Osteocyte (in vitro differentiated cells): ENCODE measurements around the gene GREB1. TPM values are rescaled to one million over a fixed set of nuclear protein-coding genes. Genes with fewer than 3 reads are reported as not detected.
A peak's percentile ranks its signal among the peaks of the same experiment; 100 is the strongest.

Experiments used
- DNase-seq: peaks from one replicate; pipeline ENCODE4 v3.0.0; 2021; ENCODE audit warnings: mixed read lengths; ENCODE audit not compliant: unreplicated experiment; ENCODE audit errors: extremely low spot score
- H3K27ac Mint-ChIP-seq: one replicate; pipeline ENCODE4 v1.8.0; 2021; ENCODE audit warnings: mild to moderate bottlenecking, mixed read lengths; ENCODE audit not compliant: unreplicated experiment
- H3K27me3 Mint-ChIP-seq: one replicate; pipeline ENCODE4 v1.8.0; 2021; ENCODE audit warnings: mixed read lengths; ENCODE audit not compliant: unreplicated experiment
- H3K36me3 Mint-ChIP-seq: one replicate; pipeline ENCODE4 v1.8.0; 2021; ENCODE audit warnings: mixed read lengths; ENCODE audit not compliant: unreplicated experiment
- H3K4me1 Mint-ChIP-seq: one replicate; pipeline ENCODE4 v1.8.0; 2021; ENCODE audit warnings: mixed read lengths; ENCODE audit not compliant: unreplicated experiment
- H3K4me3 Mint-ChIP-seq: one replicate; pipeline ENCODE4 v1.8.0; 2021; ENCODE audit warnings: mild to moderate bottlenecking, moderate library complexity, mixed read lengths; ENCODE audit not compliant: unreplicated experiment
- H3K9me3 Mint-ChIP-seq: one replicate; pipeline ENCODE4 v1.8.0; 2021; ENCODE audit warnings: mixed read lengths; ENCODE audit not compliant: unreplicated experiment
- CTCF ChIP-seq: fragments of 200-600 bp; sonication (generic); IDR thresholded peaks from 2 replicates; pipeline ENCODE4 v1.5.0; 2021; ENCODE audit warnings: antibody characterized with exemption, mild to moderate bottlenecking, moderate library complexity
- total RNA-seq: library from RNA; stranded (reverse); gene quantifications from 2 replicates; pipeline ENCODE4 v1.2.1, GENCODE V29; 2021

The GREB1 gene
- total RNA-seq, 1 donor from 2014 or later, result 0.54 TPM

DNA sequence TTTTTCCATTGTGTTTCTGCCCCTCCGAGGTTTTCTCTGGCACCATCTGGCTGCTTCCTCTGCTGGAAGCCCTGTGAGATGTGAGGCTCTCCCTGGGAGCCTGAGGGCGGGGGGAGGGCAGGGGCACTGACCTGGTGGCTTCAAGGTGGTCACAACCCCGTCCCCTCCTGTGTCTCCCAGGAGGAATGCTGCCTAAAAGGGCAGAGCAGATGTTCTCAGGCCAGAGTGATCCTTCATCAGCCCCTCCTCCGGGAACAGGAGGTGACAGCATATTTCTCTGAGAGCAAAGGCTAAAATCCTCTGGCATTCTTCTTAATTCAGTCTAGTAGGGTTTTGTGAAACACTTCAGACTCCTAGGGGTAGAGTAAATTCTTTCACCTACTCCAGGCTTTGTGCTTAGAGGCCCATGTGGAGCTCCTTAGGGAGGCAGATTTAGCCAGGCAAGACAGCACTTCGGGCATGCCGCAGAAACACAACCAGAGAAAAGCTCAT lies 18.3 kb upstream of the GREB1 start:
- Mint-ChIP-seq H3K9me3 (peaks cover 1% of the 10 kb centered on the region), H3K27me3 (peaks cover 28% of the 10 kb centered on the region), H3K4me1 (no peaks in the 10 kb centered on the region), H3K4me3 (no peak overlapping the region), H3K27ac (no peak overlapping the region), H3K36me3 (no peaks in the 10 kb centered on the region)
- no peak for DNase-seq
- TF ChIP-seq CTCF, result no peak

GRCh38 chr2:11516984-11517648 lies 16.7 kb upstream of the GREB1 start:
- Mint-ChIP-seq H3K27me3 (peaks cover 15% of the 10 kb centered on the region), H3K27ac (no peak overlapping the region), H3K36me3 (no peaks in the 10 kb centered on the region), H3K4me1 (no peaks in the 10 kb centered on the region), H3K4me3 (no peak overlapping the region), H3K9me3 (peaks cover 4% of the 10 kb centered on the region)
- no peak for TF ChIP-seq CTCF
- peak; percentile 72 for DNase-seq

- no peak overlapping the region for H3K27ac Mint-ChIP-seq
- H3K4me3 Mint-ChIP-seq, result no peak overlapping the region
- H3K9me3 Mint-ChIP-seq, result peaks cover 4% of the 10 kb centered on the region
- peaks cover 9% of the 10 kb centered on the region for H3K27me3 Mint-ChIP-seq
- no peaks in the 10 kb centered on the region for H3K36me3 Mint-ChIP-seq
- no peak for DNase-seq
- H3K4me1 Mint-ChIP-seq, result no peaks in the 10 kb centered on the region
- no peak for TF ChIP-seq CTCF
Measured at GRCh38 chr2:11517906-11518305, 15.9 kb upstream of the GREB1 start.

DNA sequence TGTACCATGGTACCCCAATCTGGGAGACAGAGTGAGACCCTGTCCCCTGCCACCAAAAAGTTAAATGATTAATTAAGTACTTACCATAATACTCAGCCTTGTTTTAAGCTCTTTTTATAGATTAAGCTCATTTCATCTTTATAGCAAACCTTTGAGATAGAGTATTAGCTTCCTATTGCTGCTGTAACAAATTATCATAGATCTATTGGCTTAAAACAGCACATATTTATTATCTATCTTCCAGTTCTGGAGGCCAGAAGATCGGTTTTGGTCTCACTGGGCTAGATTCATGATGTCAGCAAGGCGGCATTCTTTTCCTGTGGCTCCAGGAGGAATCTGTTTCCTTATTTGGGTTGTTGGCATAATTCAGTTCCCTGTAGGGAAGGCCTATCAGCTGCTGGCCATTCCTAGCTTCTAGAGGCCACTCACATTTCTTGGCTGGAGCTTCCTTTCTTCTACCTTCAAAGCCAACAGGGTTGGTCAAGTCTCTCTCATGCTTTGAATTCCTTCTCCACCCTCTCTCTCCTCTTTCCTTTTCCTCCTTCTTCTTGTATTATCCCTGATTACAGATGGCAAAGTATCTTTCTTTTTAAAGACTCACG lies 13.7 kb upstream of the GREB1 start:
- H3K4me3 Mint-ChIP-seq, result no peak overlapping the region
- peaks cover 8% of the 10 kb centered on the region for H3K27me3 Mint-ChIP-seq
- no peak overlapping the region for H3K27ac Mint-ChIP-seq
- TF ChIP-seq CTCF, result no peak
- DNase-seq, result no peak
- peaks cover 4% of the 10 kb centered on the region for H3K9me3 Mint-ChIP-seq
- no peaks in the 10 kb centered on the region for H3K36me3 Mint-ChIP-seq
- no peaks in the 10 kb centered on the region for H3K4me1 Mint-ChIP-seq

- peaks cover 9% of the 10 kb centered on the region for H3K27me3 Mint-ChIP-seq
- peaks cover 5% of the 10 kb centered on the region for H3K9me3 Mint-ChIP-seq
- TF ChIP-seq CTCF, result no peak
- DNase-seq, result no peak
- no peaks in the 10 kb centered on the region for H3K4me1 Mint-ChIP-seq
- no peak overlapping the region for H3K27ac Mint-ChIP-seq
- no peak overlapping the region for H3K4me3 Mint-ChIP-seq
- no peaks in the 10 kb centered on the region for H3K36me3 Mint-ChIP-seq
Measured at GRCh38 chr2:11521775-11522174, 12.1 kb upstream of the GREB1 start.
